SK-N-SH treated with all-trans-retinoic acid at 6 μM for 48 hours (cell line): ENCODE data around the gene LILRA6.

ENCODE experiments used
- ATAC-seq: fragments of 200-7000 bp; cut with Tn5 transposase; 3 replicates; pipeline ENCODE4 v1.9.1; 2020; ENCODE audit warnings: mild to moderate bottlenecking, moderate library complexity
- ARNTL ChIP-seq: fragments of 450-650 bp; formaldehyde crosslinking; IDR thresholded peaks from 2 replicates; pipeline ENCODE4 v1.5.0; 2020; ENCODE audit warnings: low read depth, mild to moderate bottlenecking, moderate library complexity, borderline replicate concordance
- BACH2 ChIP-seq: fragments of 250-450 bp; sonication (Bioruptor Pico); IDR thresholded peaks from 2 replicates; pipeline ENCODE4 v1.9.0; 2021; ENCODE audit warnings: mild to moderate bottlenecking, borderline replicate concordance
- CSDC2 ChIP-seq: fragments of 250-450 bp; sonication (Bioruptor Pico); IDR thresholded peaks from 2 replicates; pipeline ENCODE4 v1.5.0; 2020; ENCODE audit warnings: mild to moderate bottlenecking, moderate library complexity
- CSRNP3 ChIP-seq: fragments of 250-450 bp; sonication (Bioruptor Pico); IDR thresholded peaks from 2 replicates; pipeline ENCODE4 v1.5.1; 2021; ENCODE audit warnings: mild to moderate bottlenecking, moderate library complexity
- ESRRG ChIP-seq: fragments of 250-450 bp; sonication (Bioruptor Pico); IDR thresholded peaks from 2 replicates; pipeline ENCODE4 v1.6.1; 2021; ENCODE audit warnings: mild to moderate bottlenecking
- GLIS3 ChIP-seq: fragments of 250-450 bp; sonication (Bioruptor Pico); IDR thresholded peaks from 2 replicates; pipeline ENCODE4 v1.5.0; 2020; ENCODE audit warnings: mild to moderate bottlenecking, moderate library complexity
- ISL1 ChIP-seq: fragments of 250-450 bp; sonication (Bioruptor Pico); IDR thresholded peaks from 2 replicates; pipeline ENCODE4 v2.1.2; 2022; ENCODE audit warnings: mild to moderate bottlenecking, moderate library complexity
- OSR1 ChIP-seq: fragments of 250-450 bp; sonication (Bioruptor Pico); IDR thresholded peaks from 2 replicates; pipeline ENCODE4 v1.8.0; 2022; ENCODE audit warnings: moderate library complexity, mild to moderate bottlenecking, inconsistent platforms
- POU6F1 ChIP-seq: fragments of 250-450 bp; sonication (Bioruptor Pico); IDR thresholded peaks from 2 replicates; pipeline ENCODE4 v1.8.0; 2021; ENCODE audit warnings: low read depth, mild to moderate bottlenecking, moderate library complexity, borderline replicate concordance
- PPARA ChIP-seq: fragments of 250-450 bp; sonication (Bioruptor Pico); IDR thresholded peaks from 2 replicates; pipeline ENCODE4 v1.5.0; 2020; ENCODE audit warnings: mild to moderate bottlenecking, borderline replicate concordance
- RARB ChIP-seq: fragments of 250-450 bp; sonication (Bioruptor Pico); IDR thresholded peaks from 2 replicates; pipeline ENCODE4 v1.8.0; 2021; ENCODE audit warnings: mild to moderate bottlenecking, moderate library complexity
- SNAI2 ChIP-seq: fragments of 250-450 bp; sonication (Bioruptor Pico); IDR thresholded peaks from 2 replicates; pipeline ENCODE4 v1.5.0; 2020; ENCODE audit warnings: mild to moderate bottlenecking, moderate library complexity
- TCF4 ChIP-seq: fragments of 250-450 bp; sonication (Bioruptor Pico); IDR thresholded peaks from 2 replicates; pipeline ENCODE4 v1.8.0; 2021; ENCODE audit warnings: mild to moderate bottlenecking, moderate library complexity, borderline replicate concordance
- TOX ChIP-seq: fragments of 250-450 bp; sonication (Bioruptor Pico); IDR thresholded peaks from 2 replicates; pipeline ENCODE4 v1.8.0; 2021; ENCODE audit warnings: mild to moderate bottlenecking, moderate library complexity, borderline replicate concordance
- ZC3H10 ChIP-seq: fragments of 250-450 bp; sonication (Bioruptor Pico); IDR thresholded peaks from 2 replicates; pipeline ENCODE4 v1.5.1; 2021; ENCODE audit warnings: mild to moderate bottlenecking, moderate library complexity
- ZFP3 ChIP-seq: fragments of 250-450 bp; sonication (Bioruptor Pico); IDR thresholded peaks from 2 replicates; pipeline ENCODE4 v1.5.0; 2020; ENCODE audit warnings: mild to moderate bottlenecking, moderate library complexity
- ZNF565 ChIP-seq: fragments of 450-650 bp; formaldehyde crosslinking; conservative IDR thresholded peaks from 2 replicates; pipeline ENCODE4 v1.5.0; 2020; ENCODE audit warnings: low read depth, mild to moderate bottlenecking, moderate library complexity
- ZNF70 ChIP-seq: fragments of 450-650 bp; formaldehyde crosslinking; IDR thresholded peaks from 2 replicates; pipeline ENCODE4 v1.5.0; 2020; ENCODE audit warnings: mild to moderate bottlenecking, moderate library complexity
- ZNF8 ChIP-seq: fragments of 450-650 bp; formaldehyde crosslinking; IDR thresholded peaks from 2 replicates; pipeline ENCODE4 v1.5.0; 2020; ENCODE audit warnings: mild to moderate bottlenecking, moderate library complexity
- TF ChIP-seq, protein P1 (sequence below): fragments of 250-450 bp; sonication (Bioruptor Pico); IDR thresholded peaks from 2 replicates; pipeline ENCODE4 v1.8.0; 2020; ENCODE audit warnings: mild to moderate bottlenecking, moderate library complexity, borderline replicate concordance
- TF ChIP-seq, protein P2 (sequence below): fragments of 250-450 bp; sonication (Bioruptor Pico); IDR thresholded peaks from 2 replicates; pipeline ENCODE4 v1.5.0; 2020; ENCODE audit warnings: mild to moderate bottlenecking, moderate library complexity

Gene LILRA6

DNA sequence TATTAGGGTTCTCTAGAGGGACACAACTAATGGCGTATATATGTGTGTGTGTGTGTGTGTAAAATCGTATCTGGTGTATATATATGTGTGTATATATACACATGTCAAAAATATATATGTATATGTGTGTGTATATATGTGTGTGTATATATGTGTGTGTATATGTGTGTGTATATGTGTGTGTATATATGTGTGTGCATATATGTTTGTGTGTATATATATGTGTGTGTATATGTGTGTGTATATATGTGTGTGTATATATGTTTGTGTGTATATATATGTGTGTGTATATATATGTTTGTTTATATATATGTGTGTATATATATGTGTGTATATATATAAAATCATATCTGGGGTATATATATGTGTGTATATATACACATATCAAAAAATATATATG, 19.9 kb upstream of the LILRA6 start:
- TF ChIP-seq TCF4 (no peak), ISL1 (CRISPR knock-in tag) (no peak), ZNF565 (no peak), ZNF8 (no peak), ESRRG (CRISPR knock-in tag) (no peak), TOX (CRISPR knock-in tag) (no peak), RARB (CRISPR knock-in tag) (no peak), POU6F1 (CRISPR knock-in tag) (no peak)
- ATAC-seq: no peak

GRCh38 chr19:54262066-54262465, 19.5 kb upstream of the LILRA6 start:
- TF ChIP-seq BACH2 (CRISPR knock-in tag) (no peak), TCF4 (no peak), ZC3H10 (no peak), GLIS3 (CRISPR knock-in tag) (no peak), ZNF565 (no peak), POU6F1 (CRISPR knock-in tag) (no peak), PPARA (CRISPR knock-in tag) (no peak), TOX (CRISPR knock-in tag) (no peak), ZNF70 (CRISPR knock-in tag) (no peak), OSR1 (CRISPR knock-in tag) (no peak)
- TF ChIP-seq, protein P1, sequence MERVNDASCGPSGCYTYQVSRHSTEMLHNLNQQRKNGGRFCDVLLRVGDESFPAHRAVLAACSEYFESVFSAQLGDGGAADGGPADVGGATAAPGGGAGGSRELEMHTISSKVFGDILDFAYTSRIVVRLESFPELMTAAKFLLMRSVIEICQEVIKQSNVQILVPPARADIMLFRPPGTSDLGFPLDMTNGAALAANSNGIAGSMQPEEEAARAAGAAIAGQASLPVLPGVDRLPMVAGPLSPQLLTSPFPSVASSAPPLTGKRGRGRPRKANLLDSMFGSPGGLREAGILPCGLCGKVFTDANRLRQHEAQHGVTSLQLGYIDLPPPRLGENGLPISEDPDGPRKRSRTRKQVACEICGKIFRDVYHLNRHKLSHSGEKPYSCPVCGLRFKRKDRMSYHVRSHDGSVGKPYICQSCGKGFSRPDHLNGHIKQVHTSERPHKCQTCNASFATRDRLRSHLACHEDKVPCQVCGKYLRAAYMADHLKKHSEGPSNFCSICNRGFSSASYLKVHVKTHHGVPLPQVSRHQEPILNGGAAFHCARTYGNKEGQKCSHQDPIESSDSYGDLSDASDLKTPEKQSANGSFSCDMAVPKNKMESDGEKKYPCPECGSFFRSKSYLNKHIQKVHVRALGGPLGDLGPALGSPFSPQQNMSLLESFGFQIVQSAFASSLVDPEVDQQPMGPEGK: no peak
- no peak for ATAC-seq

- TF ChIP-seq ZC3H10 (no peak), PPARA (CRISPR knock-in tag) (no peak), GLIS3 (CRISPR knock-in tag) (no peak), ARNTL (CRISPR knock-in tag) (no peak), ZFP3 (CRISPR knock-in tag) (no peak), ZNF70 (CRISPR knock-in tag) (no peak), ESRRG (CRISPR knock-in tag) (no peak), POU6F1 (CRISPR knock-in tag) (no peak), TCF4 (no peak), RARB (CRISPR knock-in tag) (no peak), SNAI2 (CRISPR knock-in tag) (no peak), CSDC2 (no peak), CSRNP3 (CRISPR knock-in tag) (no peak), ISL1 (CRISPR knock-in tag) (no peak), TOX (CRISPR knock-in tag) (no peak), BACH2 (CRISPR knock-in tag) (no peak)
- TF ChIP-seq, protein P1: no peak
- TF ChIP-seq, protein P2, sequence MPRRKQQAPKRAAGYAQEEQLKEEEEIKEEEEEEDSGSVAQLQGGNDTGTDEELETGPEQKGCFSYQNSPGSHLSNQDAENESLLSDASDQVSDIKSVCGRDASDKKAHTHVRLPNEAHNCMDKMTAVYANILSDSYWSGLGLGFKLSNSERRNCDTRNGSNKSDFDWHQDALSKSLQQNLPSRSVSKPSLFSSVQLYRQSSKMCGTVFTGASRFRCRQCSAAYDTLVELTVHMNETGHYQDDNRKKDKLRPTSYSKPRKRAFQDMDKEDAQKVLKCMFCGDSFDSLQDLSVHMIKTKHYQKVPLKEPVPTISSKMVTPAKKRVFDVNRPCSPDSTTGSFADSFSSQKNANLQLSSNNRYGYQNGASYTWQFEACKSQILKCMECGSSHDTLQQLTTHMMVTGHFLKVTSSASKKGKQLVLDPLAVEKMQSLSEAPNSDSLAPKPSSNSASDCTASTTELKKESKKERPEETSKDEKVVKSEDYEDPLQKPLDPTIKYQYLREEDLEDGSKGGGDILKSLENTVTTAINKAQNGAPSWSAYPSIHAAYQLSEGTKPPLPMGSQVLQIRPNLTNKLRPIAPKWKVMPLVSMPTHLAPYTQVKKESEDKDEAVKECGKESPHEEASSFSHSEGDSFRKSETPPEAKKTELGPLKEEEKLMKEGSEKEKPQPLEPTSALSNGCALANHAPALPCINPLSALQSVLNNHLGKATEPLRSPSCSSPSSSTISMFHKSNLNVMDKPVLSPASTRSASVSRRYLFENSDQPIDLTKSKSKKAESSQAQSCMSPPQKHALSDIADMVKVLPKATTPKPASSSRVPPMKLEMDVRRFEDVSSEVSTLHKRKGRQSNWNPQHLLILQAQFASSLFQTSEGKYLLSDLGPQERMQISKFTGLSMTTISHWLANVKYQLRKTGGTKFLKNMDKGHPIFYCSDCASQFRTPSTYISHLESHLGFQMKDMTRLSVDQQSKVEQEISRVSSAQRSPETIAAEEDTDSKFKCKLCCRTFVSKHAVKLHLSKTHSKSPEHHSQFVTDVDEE (CRISPR knock-in tag): no peak
- no peak for ATAC-seq
These were observed 14.5 kb upstream of the LILRA6 start, which contains the start of gene LILRB5 for GRCh38 chr19:54257116-54257480. Gene LILRB5 (minus strand): TSS chr19:54257273. CDS start chr19:54257193, 80 bp downstream.
